Measurements from ENCODE around the gene FRMD4A. TPM values are rescaled to one million over a fixed set of nuclear protein-coding genes. Genes with fewer than 3 reads are reported as not detected.
A peak's percentile ranks its signal among the peaks of the same experiment; 100 is the strongest.

Gene FRMD4A
- total and polyA plus RNA-seq, 2 experiments from 2014 or later: 3.7 to 12.6 TPM

GRCh38 chr10:13732465-13732881 lies 598.3 kb downstream of the FRMD4A start:
- Histone ChIP-seq H3K4me1 (ENCODE audit: low read depth) (no peaks in the 10 kb centered on the region), H3K27me3 (no peaks in the 10 kb centered on the region)

GRCh38 chr10:13731799-13732198 lies 598.9 kb downstream of the FRMD4A start:
- Histone ChIP-seq H3K4me1 (ENCODE audit: low read depth) (no peaks in the 10 kb centered on the region), H3K4me3 (no peak overlapping the region), H3K36me3 (no peaks in the 10 kb centered on the region), H3K27me3 (no peaks in the 10 kb centered on the region), H3K27ac (no peak overlapping the region), H3K9me3 (ENCODE audit: low read depth) (no peaks in the 10 kb centered on the region)
- DNase-seq (ENCODE audit: low read depth in 1 of 2, low spot score in 1 of 2): no peak
- TF ChIP-seq CTCF (IDR thresholded peaks at IDR 0.05; ENCODE audit: low read depth, low read length): no peak

More at GRCh38 chr10:13732465-13732881, 598.3 kb downstream of the FRMD4A start:
- Histone ChIP-seq H3K9me3 (ENCODE audit: low read depth) (no peaks in the 10 kb centered on the region), H3K4me3 (no peak overlapping the region), H3K27ac (no peak overlapping the region), H3K36me3 (no peaks in the 10 kb centered on the region)
- DNase-seq (ENCODE audit: low read depth in 1 of 2, low spot score in 1 of 2): no peak
- TF ChIP-seq CTCF (IDR thresholded peaks at IDR 0.05; ENCODE audit: low read depth, low read length): no peak

GRCh38 chr10:13730956-13731355 lies 599.8 kb downstream of the FRMD4A start:
- no peaks in the 10 kb centered on the region for H3K4me1 ChIP-seq (ENCODE audit: low read depth)
- no peak for TF ChIP-seq CTCF (IDR thresholded peaks at IDR 0.05; ENCODE audit: low read depth, low read length)
- H3K36me3 ChIP-seq: no peaks in the 10 kb centered on the region
- no peaks in the 10 kb centered on the region for H3K27me3 ChIP-seq
- DNase-seq (ENCODE audit: low read depth in 1 of 2, low spot score in 1 of 2): peak in 1 of 2 donors; percentile 21
- H3K27ac ChIP-seq: no peak overlapping the region
- H3K4me3 ChIP-seq: no peak overlapping the region
- no peaks in the 10 kb centered on the region for H3K9me3 ChIP-seq (ENCODE audit: low read depth)

GRCh38 chr10:13730306-13730652 lies 600.4 kb downstream of the FRMD4A start:
- H3K27me3 ChIP-seq: no peaks in the 10 kb centered on the region
- no peak for DNase-seq (ENCODE audit: low read depth in 1 of 2, low spot score in 1 of 2)
- H3K4me3 ChIP-seq: no peak overlapping the region
- H3K36me3 ChIP-seq: no peaks in the 10 kb centered on the region
- no peak overlapping the region for H3K27ac ChIP-seq
- H3K9me3 ChIP-seq (ENCODE audit: low read depth): no peaks in the 10 kb centered on the region
- TF ChIP-seq CTCF (IDR thresholded peaks at IDR 0.05; ENCODE audit: low read depth, low read length): no peak
- no peaks in the 10 kb centered on the region for H3K4me1 ChIP-seq (ENCODE audit: low read depth)

GRCh38 chr10:13729586-13730305 lies 601.0 kb downstream of the FRMD4A start:
- H3K4me1 ChIP-seq (ENCODE audit: low read depth): no peaks in the 10 kb centered on the region
- TF ChIP-seq CTCF (IDR thresholded peaks at IDR 0.05; ENCODE audit: low read depth, low read length): no peak
- no peaks in the 10 kb centered on the region for H3K9me3 ChIP-seq (ENCODE audit: low read depth)
- H3K4me3 ChIP-seq: no peak overlapping the region
- H3K36me3 ChIP-seq: no peaks in the 10 kb centered on the region
- no peak overlapping the region for H3K27ac ChIP-seq
- DNase-seq (ENCODE audit: low read depth in 1 of 2, low spot score in 1 of 2): no peak
- no peaks in the 10 kb centered on the region for H3K27me3 ChIP-seq
